ENCODE measurements around the gene GIMAP8.

DNA sequence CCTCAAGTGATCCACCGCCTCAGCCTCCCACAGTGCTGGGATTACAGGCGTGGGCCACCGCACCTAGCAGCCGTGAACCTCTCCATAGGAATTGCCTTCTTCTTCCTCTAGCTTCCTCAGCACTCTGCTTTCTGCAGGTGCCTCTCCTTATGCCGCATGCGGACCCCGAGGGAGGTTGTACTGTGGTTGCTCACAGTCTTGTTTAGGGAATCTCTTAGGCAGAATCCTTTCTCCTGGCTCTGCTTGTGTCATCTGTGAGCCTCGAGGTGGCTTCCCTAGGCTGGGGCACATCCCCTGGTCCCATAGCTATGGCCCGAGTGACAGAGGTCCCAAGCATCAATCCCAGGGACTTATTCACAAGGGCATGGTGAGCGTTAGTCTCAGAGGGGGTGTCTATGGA lies 33.2 kb upstream of the GIMAP8 start:
- TF ChIP-seq, protein P1, sequence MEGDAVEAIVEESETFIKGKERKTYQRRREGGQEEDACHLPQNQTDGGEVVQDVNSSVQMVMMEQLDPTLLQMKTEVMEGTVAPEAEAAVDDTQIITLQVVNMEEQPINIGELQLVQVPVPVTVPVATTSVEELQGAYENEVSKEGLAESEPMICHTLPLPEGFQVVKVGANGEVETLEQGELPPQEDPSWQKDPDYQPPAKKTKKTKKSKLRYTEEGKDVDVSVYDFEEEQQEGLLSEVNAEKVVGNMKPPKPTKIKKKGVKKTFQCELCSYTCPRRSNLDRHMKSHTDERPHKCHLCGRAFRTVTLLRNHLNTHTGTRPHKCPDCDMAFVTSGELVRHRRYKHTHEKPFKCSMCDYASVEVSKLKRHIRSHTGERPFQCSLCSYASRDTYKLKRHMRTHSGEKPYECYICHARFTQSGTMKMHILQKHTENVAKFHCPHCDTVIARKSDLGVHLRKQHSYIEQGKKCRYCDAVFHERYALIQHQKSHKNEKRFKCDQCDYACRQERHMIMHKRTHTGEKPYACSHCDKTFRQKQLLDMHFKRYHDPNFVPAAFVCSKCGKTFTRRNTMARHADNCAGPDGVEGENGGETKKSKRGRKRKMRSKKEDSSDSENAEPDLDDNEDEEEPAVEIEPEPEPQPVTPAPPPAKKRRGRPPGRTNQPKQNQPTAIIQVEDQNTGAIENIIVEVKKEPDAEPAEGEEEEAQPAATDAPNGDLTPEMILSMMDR (IDR thresholded peaks at IDR 0.05; ENCODE audit: low read length), result no peak
- no peak for TF ChIP-seq EZH2 (IDR thresholded peaks at IDR 0.05; ENCODE audit: borderline replicate concordance, low read length)

Measured in OCI-LY1 (cell line).